ENCODE results near the gene HACD3.

DNA sequence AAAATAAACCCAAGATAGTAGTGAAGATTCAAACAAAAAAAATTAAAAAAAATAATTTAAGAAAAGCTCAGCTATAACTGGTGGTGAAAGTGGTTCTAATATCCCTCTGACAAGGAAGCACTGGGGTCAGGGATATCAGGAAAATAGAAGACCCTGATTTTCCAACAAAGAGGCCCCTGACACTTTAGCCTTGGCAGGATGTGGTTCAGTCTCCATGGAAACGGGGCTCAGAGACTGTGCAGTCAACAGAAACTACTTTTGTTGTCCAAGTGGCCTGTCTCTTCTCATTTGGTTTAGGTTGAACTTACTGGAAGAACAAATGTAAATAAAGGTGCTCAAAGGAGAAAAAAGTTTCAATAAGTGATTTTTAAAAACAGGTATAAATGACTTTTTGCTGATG is 53.4 kb downstream of the HACD3 start:
- TF ChIP-seq GATA2 (IDR thresholded peaks at IDR 0.05; ENCODE audit: low read depth, low read length) (no peak), GATA3 (IDR thresholded peaks at IDR 0.05; ENCODE audit: low read depth, low read length) (no peak)

All from SH-SY5Y (cell line).